HEK293T (cell line): Measurements from ENCODE around the gene TPX2.

ENCODE experiments used
- BHLHE40 ChIP-seq: fragments of 450-650 bp; IDR thresholded peaks from 2 replicates; pipeline ENCODE4 v1.6.1; 2016; ENCODE audit warnings: mild to moderate bottlenecking, moderate library complexity, borderline replicate concordance
- CTBP1 ChIP-seq: fragments of 450-650 bp; IDR thresholded peaks from 2 replicates; pipeline ENCODE4 v1.6.1; 2016; ENCODE audit warnings: borderline replicate concordance
- ELF4 ChIP-seq: fragments of 450-650 bp; IDR thresholded peaks from 2 replicates; pipeline ENCODE4 v1.6.1; 2017; ENCODE audit warnings: antibody characterized with exemption
- FOXA1 ChIP-seq: fragments of 450-650 bp; IDR thresholded peaks from 2 replicates; pipeline ENCODE4 v1.6.1; 2016; ENCODE audit warnings: mild to moderate bottlenecking
- FOXK2 ChIP-seq: fragments of 450-650 bp; IDR thresholded peaks from 2 replicates; pipeline ENCODE4 v1.6.1; 2016; ENCODE audit warnings: mild to moderate bottlenecking
- FOXM1 ChIP-seq: fragments of 450-650 bp; IDR thresholded peaks from 2 replicates; pipeline ENCODE4 v1.6.1; 2017; ENCODE audit warnings: mild to moderate bottlenecking, borderline replicate concordance
- HDGF ChIP-seq: fragments of 450-650 bp; IDR thresholded peaks from 2 replicates; pipeline ENCODE4 v1.6.1; 2017; ENCODE audit warnings: antibody characterized with exemption, borderline replicate concordance
- SUZ12 ChIP-seq: fragments of 450-650 bp; IDR thresholded peaks from 2 replicates; pipeline ENCODE4 v1.6.1; 2016; ENCODE audit warnings: mild to moderate bottlenecking
- TARDBP ChIP-seq: fragments of 450-650 bp; IDR thresholded peaks from 2 replicates; pipeline ENCODE4 v1.6.1; 2016
- ZNF384 ChIP-seq: fragments of 450-650 bp; IDR thresholded peaks from 2 replicates; pipeline ENCODE4 v1.6.1; 2016
- TF ChIP-seq, protein P1 (sequence below): fragments of 450-650 bp; IDR thresholded peaks from 2 replicates; pipeline ENCODE4 v1.6.1; 2016

DNA sequence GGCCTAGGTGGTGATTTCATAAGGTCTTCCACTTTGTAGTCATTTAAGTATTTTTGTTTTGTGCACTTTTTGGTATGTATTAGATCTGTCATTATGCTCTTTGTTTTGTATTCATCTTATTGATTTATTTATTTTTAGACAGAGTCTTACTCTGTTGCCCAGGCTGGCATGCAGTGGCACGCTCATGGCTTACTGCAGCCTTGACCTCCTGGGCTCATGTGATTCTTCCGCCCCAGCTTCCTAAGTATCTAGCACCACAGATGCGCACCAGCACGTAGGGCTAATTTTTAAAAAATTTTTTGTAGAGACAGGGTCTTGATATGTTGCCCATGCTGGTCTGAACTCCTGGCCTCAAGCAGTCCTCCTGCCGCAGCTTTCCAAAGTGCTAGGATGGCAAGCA is 30.6 kb downstream of the TPX2 start:
- TF ChIP-seq FOXK2 (no peak), ELF4 (no peak), FOXA1 (no peak), FOXM1 (no peak), SUZ12 (no peak), HDGF (no peak), CTBP1 (no peak), BHLHE40 (no peak), ZNF384 (no peak), TARDBP (no peak)
- TF ChIP-seq, protein P1, sequence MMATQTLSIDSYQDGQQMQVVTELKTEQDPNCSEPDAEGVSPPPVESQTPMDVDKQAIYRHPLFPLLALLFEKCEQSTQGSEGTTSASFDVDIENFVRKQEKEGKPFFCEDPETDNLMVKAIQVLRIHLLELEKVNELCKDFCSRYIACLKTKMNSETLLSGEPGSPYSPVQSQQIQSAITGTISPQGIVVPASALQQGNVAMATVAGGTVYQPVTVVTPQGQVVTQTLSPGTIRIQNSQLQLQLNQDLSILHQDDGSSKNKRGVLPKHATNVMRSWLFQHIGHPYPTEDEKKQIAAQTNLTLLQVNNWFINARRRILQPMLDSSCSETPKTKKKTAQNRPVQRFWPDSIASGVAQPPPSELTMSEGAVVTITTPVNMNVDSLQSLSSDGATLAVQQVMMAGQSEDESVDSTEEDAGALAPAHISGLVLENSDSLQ: no peak
